ENCODE measurements around the gene SOX14.

SOX14 gene

GRCh38 chr3:137765310-137766033, 1.4 kb downstream of the SOX14 start:
- ATAC-seq = no peak
- TF ChIP-seq ARNTL (CRISPR knock-in tag; IDR thresholded peaks at IDR 0.05; ENCODE audit: borderline replicate concordance, low read depth) (no peak), ESRRG (CRISPR knock-in tag; IDR thresholded peaks at IDR 0.05) (no peak), GLIS3 (CRISPR knock-in tag; IDR thresholded peaks at IDR 0.05) (no peak), POU6F1 (CRISPR knock-in tag; IDR thresholded peaks at IDR 0.05; ENCODE audit: borderline replicate concordance, low read depth) (no peak), ZFP3 (CRISPR knock-in tag; IDR thresholded peaks at IDR 0.05) (no peak), TOX (CRISPR knock-in tag; IDR thresholded peaks at IDR 0.05; ENCODE audit: borderline replicate concordance) (no peak), ZNF8 (CRISPR knock-in tag; IDR thresholded peaks at IDR 0.05) (no peak), ZFP30 (CRISPR knock-in tag; IDR thresholded peaks at IDR 0.05) (no peak), CSDC2 (CRISPR knock-in tag; IDR thresholded peaks at IDR 0.05) (no peak)

- ATAC-seq = no peak
- TF ChIP-seq TSHZ2 (CRISPR knock-in tag; IDR thresholded peaks at IDR 0.05) (no peak), TCF4 (CRISPR knock-in tag; IDR thresholded peaks at IDR 0.05; ENCODE audit: borderline replicate concordance) (no peak), ZFP3 (CRISPR knock-in tag; IDR thresholded peaks at IDR 0.05) (no peak), OSR1 (CRISPR knock-in tag; IDR thresholded peaks at IDR 0.05) (no peak), ZNF8 (CRISPR knock-in tag; IDR thresholded peaks at IDR 0.05) (no peak), CSRNP3 (CRISPR knock-in tag; IDR thresholded peaks at IDR 0.05) (no peak), ZFP30 (CRISPR knock-in tag; IDR thresholded peaks at IDR 0.05) (no peak), ARNTL (CRISPR knock-in tag; IDR thresholded peaks at IDR 0.05; ENCODE audit: borderline replicate concordance, low read depth) (no peak), POU6F1 (CRISPR knock-in tag; IDR thresholded peaks at IDR 0.05; ENCODE audit: borderline replicate concordance, low read depth) (no peak), ESRRG (CRISPR knock-in tag; IDR thresholded peaks at IDR 0.05) (no peak)
Observed at GRCh38 chr3:137766041-137766875, 2.1 kb downstream of the SOX14 start.

- TF ChIP-seq CSDC2 (CRISPR knock-in tag; IDR thresholded peaks at IDR 0.05) (no peak), OSR1 (CRISPR knock-in tag; IDR thresholded peaks at IDR 0.05) (no peak), CREB5 (CRISPR knock-in tag; IDR thresholded peaks at IDR 0.05; ENCODE audit: low read depth) (no peak), BACH2 (CRISPR knock-in tag; IDR thresholded peaks at IDR 0.05; ENCODE audit: borderline replicate concordance) (no peak), PATZ1 (CRISPR knock-in tag; IDR thresholded peaks at IDR 0.05; ENCODE audit: borderline replicate concordance) (no peak), ZC3H10 (CRISPR knock-in tag; IDR thresholded peaks at IDR 0.05) (no peak)
Observed at GRCh38 chr3:137766876-137767537, 2.9 kb downstream of the SOX14 start.

More at GRCh38 chr3:137766876-137767537, 2.9 kb downstream of the SOX14 start:
- ATAC-seq = no peak

Data from SK-N-SH treated with all-trans-retinoic acid at 6 μM for 48 hours (cell line).